CD14-positive monocyte (primary cell): ENCODE measurements around the gene SLC38A8. TPM values are rescaled to one million over a fixed set of nuclear protein-coding genes. Genes with fewer than 3 reads are reported as not detected.

Source experiments
- DNase-seq, 3 donors: peaks; one replicate each; pipeline ENCODE4 v3.0.0-alpha.2; 2011 to 2022
- H2AFZ ChIP-seq: 2 replicates; pipeline ENCODE4 v1.6.0; 2012; ENCODE audit warnings: mild to moderate bottlenecking, low read depth, low read length, inconsistent platforms; ENCODE audit not compliant: insufficient read depth, poor library complexity, severe bottlenecking
- H3K27ac ChIP-seq, 2 donors: 1 replicate in 1 of 2; 2 replicates in 1 of 2; pipeline ENCODE4 v1.5.1; 2012 to 2013; ENCODE audit warnings: low read length in 2 of 2, control low read depth in 1 of 2, inconsistent platforms in 1 of 2, low read depth in 1 of 2, mild to moderate bottlenecking in 1 of 2
- H3K27me3 ChIP-seq, 2 donors: one replicate each; pipeline versions ENCODE4 v1.6.0 to v1.6.1; 2011 to 2013; ENCODE audit warnings: low read length in 2 of 2; ENCODE audit not compliant: control insufficient read depth in 2 of 2, insufficient read depth in 2 of 2
- H3K36me3 ChIP-seq, 2 donors: replicated peaks in 1 of 2; 1 replicate in 1 of 2; 2 replicates in 1 of 2; pipeline versions ENCODE4 v1.5.1 to v1.6.1; 2012 to 2013; ENCODE audit warnings: low read length in 2 of 2, control low read depth in 1 of 2, inconsistent platforms in 1 of 2, mild to moderate bottlenecking in 1 of 2; ENCODE audit not compliant: insufficient read depth in 2 of 2, control insufficient read depth in 1 of 2
- H3K4me1 ChIP-seq, 2 donors: 1 replicate in 1 of 2; 2 replicates in 1 of 2; pipeline versions ENCODE4 v1.5.1 to v1.6.1; 2012 to 2013; ENCODE audit warnings: low read length in 2 of 2, control low read depth in 1 of 2, inconsistent platforms in 1 of 2, mild to moderate bottlenecking in 1 of 2, moderate library complexity in 1 of 2; ENCODE audit not compliant: insufficient read depth in 2 of 2, control insufficient read depth in 1 of 2
- H3K4me2 ChIP-seq: replicated peaks from 2 replicates; pipeline ENCODE3; 2012; ENCODE audit warnings: low read length, moderate library complexity, mild to moderate bottlenecking; ENCODE audit not compliant: poor library complexity, severe bottlenecking; ENCODE audit errors: extremely low read depth
- H3K4me3 ChIP-seq, 3 experiments: fragments of 200-600 bp in 1 of 3; sonication (generic) in 1 of 3; replicated peaks in 1 of 3; 1 replicate in 2 of 3; 2 replicates in 1 of 3; pipeline ENCODE4 v1.5.1; 2011 to 2013; ENCODE audit warnings: low read length in 3 of 3, mild to moderate bottlenecking in 3 of 3, control low read depth in 2 of 3, low read depth in 2 of 3, inconsistent platforms in 1 of 3, moderate library complexity in 1 of 3
- H3K79me2 ChIP-seq: 2 replicates; pipeline ENCODE4 v1.6.0; 2012; ENCODE audit warnings: mild to moderate bottlenecking, control low read depth, inconsistent platforms, low read length, moderate library complexity; ENCODE audit not compliant: insufficient read depth
- H3K9ac ChIP-seq: 2 replicates; pipeline ENCODE4 v1.6.0; 2017; ENCODE audit warnings: low read length, mild to moderate bottlenecking; ENCODE audit not compliant: insufficient read depth, poor library complexity, severe bottlenecking
- H3K9me3 ChIP-seq, 2 donors: replicated peaks in 1 of 2; 1 replicate in 1 of 2; 2 replicates in 1 of 2; pipeline versions ENCODE4 v1.5.1 to v1.6.1; 2012 to 2013; ENCODE audit warnings: low read length in 2 of 2, control low read depth in 1 of 2; ENCODE audit not compliant: control insufficient read depth in 1 of 2, insufficient read depth in 1 of 2
- H4K20me1 ChIP-seq: 2 replicates; pipeline ENCODE4 v1.6.0; 2012; ENCODE audit warnings: mild to moderate bottlenecking, low read length, control low read depth, moderate library complexity; ENCODE audit not compliant: insufficient read depth
- H3K27ac Mint-ChIP-seq, 7 donors: one replicate each; pipeline ENCODE4 v1.8.0; 2020; ENCODE audit warnings: mild to moderate bottlenecking in 7 of 7, mixed read lengths in 7 of 7, moderate library complexity in 6 of 7, inconsistent platforms in 2 of 7
- H3K27me3 Mint-ChIP-seq, 3 donors: one replicate each; pipeline ENCODE4 v1.8.0; 2021 to 2022; ENCODE audit warnings: low read depth in 3 of 3, mild to moderate bottlenecking in 3 of 3, mixed read lengths in 3 of 3, moderate library complexity in 3 of 3, inconsistent platforms in 1 of 3
- H3K36me3 Mint-ChIP-seq, 2 donors: one replicate each; pipeline ENCODE4 v1.8.0; 2020; ENCODE audit warnings: mixed read lengths in 2 of 2, inconsistent platforms in 1 of 2, mild to moderate bottlenecking in 1 of 2
- H3K4me1 Mint-ChIP-seq: one replicate; pipeline ENCODE4 v1.8.0; 2020; ENCODE audit warnings: mild to moderate bottlenecking, mixed read lengths
- H3K4me3 Mint-ChIP-seq, 2 donors: one replicate each; pipeline ENCODE4 v1.8.0; 2020; ENCODE audit warnings: mild to moderate bottlenecking in 2 of 2, mixed read lengths in 2 of 2, moderate library complexity in 1 of 2
- H3K9me3 Mint-ChIP-seq, 7 donors: one replicate each; pipeline ENCODE4 v1.8.0; 2020 to 2022; ENCODE audit warnings: mixed read lengths in 7 of 7, mild to moderate bottlenecking in 6 of 7, moderate library complexity in 6 of 7, inconsistent platforms in 2 of 7
- CTCF ChIP-seq: fragments of 200-600 bp; IDR thresholded peaks from one replicate; pipeline ENCODE4 v1.8.0; 2022; ENCODE audit warnings: antibody characterized with exemption, mild to moderate bottlenecking
- WGBS: methylation state at CpG from one replicate; pipeline ENCODE4 v1.1.5; 2013; ENCODE audit warnings: missing lambda C conversion rate; ENCODE audit not compliant: insufficient coverage; 5-methylcytosine and 5-hydroxymethylcytosine counted together
- intact Hi-C, 2 donors: fragments of 100-400 bp; cut with micrococcal nuclease; formaldehyde crosslinking; loops; one replicate each; pipeline versions ENCODE4 v1.15.0 to v1.15.1; 2023
- polyA plus RNA-seq, 3 donors: library from polyadenylated mRNA; depleted of rRNA in 1 of 3; unstranded in 2 of 3; stranded (reverse) in 1 of 3; fragments of 300-500 nt in 2 of 3; fragments of >200 nt in 1 of 3; fragmentation: Illumina TruSeq in 2 of 3; gene quantifications; 1 replicate in 2 of 3; 2 replicates in 1 of 3; pipeline ENCODE4 v1.2.3, GENCODE V29; 2012 to 2021

SLC38A8 gene
- polyA plus RNA-seq, 3 donors: not detected

GRCh38 chr16:83967091-83967490 is 75.5 kb downstream of the SLC38A8 start:
- Mint-ChIP-seq H3K4me3 (no peak overlapping the region), H3K9me3 (peaks cover 0 to 10% (median 3%) of the 10 kb centered on the region in 7 donors), H3K4me1 (peaks cover 2% of the 10 kb centered on the region), H3K27me3 (peaks cover 28 to 47% (median 36%) of the 10 kb centered on the region in 3 donors), H3K36me3 (peaks cover 6 to 21% of the 10 kb centered on the region in 2 donors), H3K27ac (no peak overlapping the region)
- Histone ChIP-seq H3K4me2 (no peak overlapping the region), H3K9ac (no peak overlapping the region), H3K36me3 (no peaks in the 10 kb centered on the region), H3K79me2 (no peaks in the 10 kb centered on the region), H3K27me3 (peaks cover 6 to 30% of the 10 kb centered on the region in 2 donors), H4K20me1 (no peaks in the 10 kb centered on the region), H3K9me3 (peaks cover 0 to 4% of the 10 kb centered on the region in 2 donors), H3K27ac (no peak overlapping the region), H3K4me3 (no peak overlapping the region), H3K4me1 (no peaks in the 10 kb centered on the region), H2AFZ (no peak overlapping the region)
- DNase-seq: no peak
- 90% methylated on average over 2 of the region's 2 CpGs for WGBS
- no peak for TF ChIP-seq CTCF
- intact Hi-C loops: loop anchor here in 1 of 2 donors (5.0 to 10.0 kb wide), 2 partner anchors 220 to 538 kb away; partner anchors contain the start of genes MEAK7 and TAF1C

DNA sequence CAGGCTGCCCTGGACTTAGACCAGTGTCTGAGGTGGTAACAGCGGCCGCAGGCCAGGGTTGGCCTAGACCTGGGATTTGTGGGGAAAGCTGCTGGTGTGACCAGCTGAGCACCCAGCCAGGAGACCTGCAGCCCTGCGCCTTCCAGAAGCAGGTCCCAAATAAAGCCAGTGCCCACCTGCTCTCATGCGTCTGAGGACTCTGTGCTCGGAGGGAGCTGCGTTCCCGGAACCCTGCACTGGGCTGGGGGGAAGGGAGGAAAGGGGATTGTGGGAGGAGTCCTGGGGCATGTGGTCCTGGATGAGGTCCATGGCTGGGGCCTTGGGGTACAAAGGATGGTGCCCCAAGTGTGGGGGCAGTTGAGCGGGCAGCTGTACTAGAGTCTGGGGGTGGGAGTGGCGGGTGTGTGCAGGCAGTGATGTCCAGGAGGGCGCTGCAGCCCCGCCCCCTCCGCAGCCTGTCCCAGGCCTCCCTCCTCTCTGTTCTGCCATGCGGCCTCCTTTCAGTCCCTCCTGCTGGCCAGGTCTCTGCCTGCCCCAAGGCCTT is 76.4 kb downstream of the SLC38A8 start:
- 99% methylated on average over 8 of the region's 13 CpGs for WGBS
- Histone ChIP-seq H3K27me3 (peaks cover 6 to 22% of the 10 kb centered on the region in 2 donors), H2AFZ (no peak overlapping the region), H3K4me2 (no peak overlapping the region), H3K9me3 (peaks cover 0 to 4% of the 10 kb centered on the region in 2 donors), H3K9ac (no peak overlapping the region), H3K36me3 (no peaks in the 10 kb centered on the region), H3K4me3 (no peak overlapping the region), H3K4me1 (no peaks in the 10 kb centered on the region), H3K79me2 (no peaks in the 10 kb centered on the region), H4K20me1 (no peaks in the 10 kb centered on the region), H3K27ac (no peak overlapping the region)
- H3K9me3 Mint-ChIP-seq: peaks cover 0 to 10% (median 3%) of the 10 kb centered on the region in 7 donors
- intact Hi-C loops: loop anchor here in 1 of 2 donors (5.0 to 10.0 kb wide), 2 partner anchors 221 to 539 kb away; partner anchors contain the start of genes MEAK7 and TAF1C
- H3K4me1 Mint-ChIP-seq: peaks cover 2% of the 10 kb centered on the region
- peaks cover 11 to 29% of the 10 kb centered on the region in 2 donors for H3K36me3 Mint-ChIP-seq
- no peak overlapping the region for H3K4me3 Mint-ChIP-seq
- no peak for TF ChIP-seq CTCF
- no peak overlapping the region for H3K27ac Mint-ChIP-seq
- DNase-seq: no peak
- peaks cover 22 to 40% (median 29%) of the 10 kb centered on the region in 3 donors for H3K27me3 Mint-ChIP-seq
